ENCODE measurements around the gene NOTCH3.

The NOTCH3 gene

GRCh38 chr19:15175609-15176008 lies 25.2 kb downstream of the NOTCH3 start:
- no peak for FAIRE-seq
- no peak for DNase-seq (ENCODE audit: extremely low spot score, insufficient read length, low read depth)

- no peak for FAIRE-seq
- DNase-seq (ENCODE audit: extremely low spot score, insufficient read length, low read depth), result no peak
Observed at GRCh38 chr19:15173746-15174404, 26.9 kb downstream of the NOTCH3 start.

- no peak for FAIRE-seq
- DNase-seq (ENCODE audit: extremely low spot score, insufficient read length, low read depth), result no peak
Observed at GRCh38 chr19:15170345-15170744, 30.4 kb downstream of the NOTCH3 start.

- DNase-seq (ENCODE audit: extremely low spot score, insufficient read length, low read depth) (no peak), FAIRE-seq (no peak)
Observed at GRCh38 chr19:15169541-15170285, 31.1 kb downstream of the NOTCH3 start.

- DNase-seq (ENCODE audit: extremely low spot score, insufficient read length, low read depth), result no peak
Observed at GRCh38 chr19:15166700-15167099, 34.1 kb downstream of the NOTCH3 start.

GRCh38 chr19:15161028-15161984 lies 39.5 kb downstream of the NOTCH3 start:
- FAIRE-seq, result no peak
- peak; percentile 35 for DNase-seq (ENCODE audit: extremely low spot score, insufficient read length, low read depth)

More at GRCh38 chr19:15166700-15167099, 34.1 kb downstream of the NOTCH3 start:
- FAIRE-seq, result no peak

GRCh38 chr19:15159251-15159650 lies 41.5 kb downstream of the NOTCH3 start:
- FAIRE-seq (no peak), DNase-seq (ENCODE audit: extremely low spot score, insufficient read length, low read depth) (no peak)

GRCh38 chr19:15156391-15156790 lies 44.4 kb downstream of the NOTCH3 start:
- DNase-seq (ENCODE audit: extremely low spot score, insufficient read length, low read depth), result no peak

GRCh38 chr19:15155296-15155695 lies 45.5 kb downstream of the NOTCH3 start:
- DNase-seq (ENCODE audit: extremely low spot score, insufficient read length, low read depth) (no peak), FAIRE-seq (no peak)

More at GRCh38 chr19:15156391-15156790, 44.4 kb downstream of the NOTCH3 start:
- FAIRE-seq, result no peak

- no peak for DNase-seq (ENCODE audit: extremely low spot score, insufficient read length, low read depth)
Observed at GRCh38 chr19:15154002-15154612, 46.7 kb downstream of the NOTCH3 start.

GRCh38 chr19:15149737-15150136 lies 51.1 kb downstream of the NOTCH3 start:
- no peak for DNase-seq (ENCODE audit: extremely low spot score, insufficient read length, low read depth)
- no peak for FAIRE-seq

More at GRCh38 chr19:15154002-15154612, 46.7 kb downstream of the NOTCH3 start:
- no peak for FAIRE-seq

- DNase-seq (ENCODE audit: extremely low spot score, insufficient read length, low read depth) (no peak), FAIRE-seq (no peak)
Observed at GRCh38 chr19:15147090-15147489, 53.7 kb downstream of the NOTCH3 start.

- DNase-seq (ENCODE audit: extremely low spot score, insufficient read length, low read depth) (no peak), FAIRE-seq (no peak)
Observed at GRCh38 chr19:15144046-15144646, 56.6 kb downstream of the NOTCH3 start.

- no peak for FAIRE-seq
- no peak for DNase-seq (ENCODE audit: extremely low spot score, insufficient read length, low read depth)
Observed at GRCh38 chr19:15142313-15142712, 58.5 kb downstream of the NOTCH3 start.

GRCh38 chr19:15141143-15141542 lies 59.7 kb downstream of the NOTCH3 start:
- no peak for FAIRE-seq
- DNase-seq (ENCODE audit: extremely low spot score, insufficient read length, low read depth), result no peak

- no peak for FAIRE-seq
Observed at GRCh38 chr19:15138427-15138826, 62.4 kb downstream of the NOTCH3 start.

GRCh38 chr19:15137777-15138176 lies 63.0 kb downstream of the NOTCH3 start:
- DNase-seq (ENCODE audit: extremely low spot score, insufficient read length, low read depth), result no peak
- no peak for FAIRE-seq

More at GRCh38 chr19:15138427-15138826, 62.4 kb downstream of the NOTCH3 start:
- DNase-seq (ENCODE audit: extremely low spot score, insufficient read length, low read depth), result no peak

- DNase-seq (ENCODE audit: extremely low spot score, insufficient read length, low read depth) (no peak), FAIRE-seq (no peak)
Observed at GRCh38 chr19:15136234-15136954, 64.4 kb downstream of the NOTCH3 start.

Measured in GM18507 (cell line).